NK-92 (cell line): ENCODE data around the gene SRSF1.
"Not testable (repeated sequence)": the region's sequence is repeated elsewhere in the genome, so short reads cannot be mapped to it uniquely, and the experiment has no call there.

Experiments used
- DNase-seq: peaks from one replicate; lab custom pipeline; 2025; ENCODE audit not compliant: unreplicated experiment; lab: John Stamatoyannopoulos, UW

The SRSF1 gene

GRCh38 chr17:57990037-57990436 is 17.0 kb downstream of the SRSF1 start:
- DNase-seq = no peak

GRCh38 chr17:57988301-57989250 is 18.5 kb downstream of the SRSF1 start:
- DNase-seq = no peak

- no peak for DNase-seq
Observed at GRCh38 chr17:57987581-57988300, 19.3 kb downstream of the SRSF1 start, which contains the start of gene VEZF1. Gene VEZF1 (minus strand): TSS chr17:57988254. CDS start chr17:57988111, 143 bp downstream.

- no peak for DNase-seq
Observed at GRCh38 chr17:57986841-57987580, 20.0 kb downstream of the SRSF1 start.

- no peak for DNase-seq
Observed at GRCh38 chr17:57985675-57985974, 21.4 kb downstream of the SRSF1 start.

- no peak for DNase-seq
Observed at GRCh38 chr17:57984936-57985674, 21.9 kb downstream of the SRSF1 start.

- no peak for DNase-seq
Observed at GRCh38 chr17:57984261-57984890, 22.7 kb downstream of the SRSF1 start.

GRCh38 chr17:57983446-57983845 is 23.6 kb downstream of the SRSF1 start:
- DNase-seq = no peak

GRCh38 chr17:57982452-57983170 is 24.4 kb downstream of the SRSF1 start:
- DNase-seq = no peak

GRCh38 chr17:57980522-57980921 is 26.5 kb downstream of the SRSF1 start:
- DNase-seq = no peak

GRCh38 chr17:57979076-57979475 is 28.0 kb downstream of the SRSF1 start:
- DNase-seq = no peak

GRCh38 chr17:57976594-57976993 is 30.5 kb downstream of the SRSF1 start:
- DNase-seq = no peak

- no peak for DNase-seq
Observed at GRCh38 chr17:57975044-57975443, 32.0 kb downstream of the SRSF1 start.

- DNase-seq = not testable (repeated sequence)
Observed at GRCh38 chr17:57974053-57974824, 32.8 kb downstream of the SRSF1 start.

- DNase-seq = no peak
Observed at GRCh38 chr17:57972151-57972550, 34.9 kb downstream of the SRSF1 start.

- DNase-seq = no peak
Observed at GRCh38 chr17:57971572-57971971, 35.5 kb downstream of the SRSF1 start.

GRCh38 chr17:57970710-57971109 is 36.3 kb downstream of the SRSF1 start:
- no peak for DNase-seq

- no peak for DNase-seq
Observed at GRCh38 chr17:57968456-57968855, 38.6 kb downstream of the SRSF1 start.

GRCh38 chr17:57966875-57967274 is 40.2 kb downstream of the SRSF1 start:
- no peak for DNase-seq
